ENCODE data around the gene SUMF1.

The SUMF1 gene

DNA sequence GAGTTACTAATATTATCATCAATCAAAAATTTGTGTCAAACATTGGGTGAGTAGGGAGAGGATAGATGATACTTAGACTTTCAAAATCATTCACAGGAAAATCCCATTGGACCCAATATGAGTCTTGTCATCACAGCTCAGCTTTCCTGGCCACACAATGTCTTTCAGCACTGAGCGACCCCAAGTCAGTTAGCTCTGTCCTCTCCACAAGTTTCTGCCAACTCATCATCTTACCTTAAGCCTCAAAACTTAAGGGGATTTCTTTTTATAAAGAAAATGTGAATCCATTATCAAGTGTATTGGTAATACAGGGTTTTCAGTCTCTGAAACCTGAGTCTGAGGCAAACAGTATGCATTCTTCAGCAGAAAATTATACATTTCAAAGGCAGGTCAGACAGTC lies 55.8 kb downstream of the SUMF1 start:
- DNase-seq = no peak

GRCh38 chr3:4410606-4411005 lies 56.5 kb downstream of the SUMF1 start:
- DNase-seq = no peak

DNA sequence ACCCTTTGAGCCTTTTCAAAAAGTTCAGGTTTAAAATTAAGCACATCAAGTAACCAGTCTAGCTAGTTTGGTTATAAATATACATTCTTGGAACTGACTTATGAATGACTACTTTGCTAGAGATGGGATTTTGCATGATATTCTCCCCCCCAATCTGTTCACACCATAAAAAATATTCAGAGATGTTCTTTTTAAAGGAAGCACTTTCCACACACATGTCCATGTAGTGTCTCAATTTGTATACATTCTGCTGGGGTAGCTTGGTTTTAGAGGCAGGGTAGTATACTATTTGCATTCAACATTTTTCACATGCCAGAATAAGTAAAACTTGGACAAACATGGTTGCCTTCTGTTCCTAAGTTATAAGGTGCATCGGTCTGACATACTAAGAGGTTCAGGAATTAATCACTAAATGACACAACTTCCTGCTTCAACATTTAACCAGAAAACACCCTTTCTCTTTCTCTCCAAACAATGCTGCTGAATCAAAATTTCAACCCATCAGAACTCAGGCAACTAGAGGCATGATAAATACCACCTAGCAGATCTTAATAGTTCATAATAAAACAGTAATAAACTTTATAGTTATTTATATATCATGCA lies 57.0 kb downstream of the SUMF1 start:
- DNase-seq = no peak

DNA sequence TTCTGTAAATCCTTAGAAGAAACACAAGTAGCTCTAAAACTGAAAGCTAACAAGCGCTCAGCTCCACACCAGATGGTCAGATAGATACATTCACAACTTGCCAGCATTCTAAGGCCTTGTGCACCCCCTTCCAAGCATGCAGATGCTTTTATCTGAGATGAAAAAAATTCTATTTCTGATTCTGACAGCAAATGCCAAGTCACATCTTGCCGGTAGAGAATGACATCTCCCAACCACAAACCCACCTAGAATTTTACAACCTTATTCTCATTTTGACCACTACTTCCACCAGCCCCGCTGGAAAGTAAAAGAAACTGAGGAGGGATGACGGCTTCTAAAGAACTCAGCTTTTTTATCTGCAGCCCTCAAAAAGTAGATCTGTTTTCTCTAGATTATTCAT lies 57.7 kb downstream of the SUMF1 start:
- DNase-seq = no peak

GRCh38 chr3:4408958-4409357 lies 58.1 kb downstream of the SUMF1 start:
- DNase-seq = no peak

GRCh38 chr3:4407941-4408340 lies 59.1 kb downstream of the SUMF1 start:
- DNase-seq = no peak

DNA sequence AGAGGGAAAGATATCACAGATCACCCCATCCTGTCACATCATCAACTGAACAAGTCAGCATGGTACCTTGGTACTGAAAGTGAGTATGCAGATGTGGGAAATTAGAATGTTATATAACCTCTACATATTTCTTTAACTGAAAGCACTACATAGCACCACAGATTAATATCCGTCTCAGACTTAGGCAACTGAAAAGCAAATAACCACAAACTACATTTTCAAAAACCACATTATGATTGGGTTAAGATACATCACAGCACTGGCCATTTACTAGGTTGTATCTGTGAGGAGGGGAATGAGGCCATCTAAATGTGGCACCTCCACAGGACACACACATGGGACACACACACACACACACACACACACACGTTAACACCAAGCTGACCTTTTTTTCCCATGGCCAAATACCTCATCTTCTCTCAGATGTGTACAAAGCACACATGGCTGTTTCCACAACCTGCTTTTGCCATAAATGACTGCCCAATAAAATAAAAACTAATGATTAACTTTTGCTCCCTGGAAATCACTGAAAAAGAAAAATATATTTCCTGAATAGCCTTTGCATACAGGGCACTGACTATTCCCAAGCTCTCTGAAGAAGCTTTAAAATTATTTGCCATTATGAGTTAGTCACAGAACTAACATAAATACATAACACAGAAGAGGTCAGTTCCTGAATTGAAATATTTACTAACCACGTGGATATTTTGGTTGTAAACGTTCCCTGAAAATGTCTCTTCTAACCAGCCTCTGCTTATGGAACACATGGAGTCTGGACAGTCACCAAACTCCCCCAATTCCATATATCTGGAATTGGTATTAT lies 60.1 kb downstream of the SUMF1 start:
- DNase-seq = no peak

DNA sequence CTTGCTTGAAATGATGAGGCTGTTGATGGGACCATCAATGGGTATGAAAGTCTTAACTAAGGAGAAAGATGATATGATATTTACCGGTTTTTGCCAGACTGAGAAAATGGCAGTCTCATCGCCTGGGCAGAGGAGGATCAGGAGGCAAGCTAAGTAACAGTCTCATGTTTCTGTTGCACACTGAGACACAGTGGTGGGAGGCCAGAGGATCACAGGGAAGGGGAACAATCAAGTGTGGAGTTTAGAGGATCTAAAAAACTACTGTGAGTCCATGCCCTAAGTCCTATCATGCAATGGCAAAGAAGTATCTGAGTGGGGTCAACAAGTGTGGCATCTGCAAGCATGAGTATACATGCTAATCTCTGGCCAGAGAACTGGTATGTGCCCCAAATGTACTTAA lies 62.2 kb downstream of the SUMF1 start:
- no peak for DNase-seq

DNA sequence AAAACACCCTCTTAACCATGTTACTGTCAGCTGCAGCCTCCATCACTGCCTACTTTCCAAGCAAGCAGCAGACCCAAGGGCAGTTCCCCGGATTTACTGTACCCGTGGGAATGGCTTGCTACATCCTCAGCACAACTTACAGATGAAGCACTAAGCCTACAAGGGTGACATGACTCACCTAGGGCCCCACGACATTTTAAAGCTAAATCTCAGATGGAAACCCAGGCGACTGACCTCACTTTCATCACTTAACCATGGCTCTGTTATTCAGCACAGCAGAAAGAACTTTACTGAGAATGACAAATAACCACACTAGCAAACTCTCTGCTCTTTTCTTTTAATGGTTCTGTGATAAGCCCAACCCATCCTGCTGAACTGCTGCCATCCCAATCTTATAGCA lies 65.6 kb downstream of the SUMF1 start:
- no peak for DNase-seq

DNA sequence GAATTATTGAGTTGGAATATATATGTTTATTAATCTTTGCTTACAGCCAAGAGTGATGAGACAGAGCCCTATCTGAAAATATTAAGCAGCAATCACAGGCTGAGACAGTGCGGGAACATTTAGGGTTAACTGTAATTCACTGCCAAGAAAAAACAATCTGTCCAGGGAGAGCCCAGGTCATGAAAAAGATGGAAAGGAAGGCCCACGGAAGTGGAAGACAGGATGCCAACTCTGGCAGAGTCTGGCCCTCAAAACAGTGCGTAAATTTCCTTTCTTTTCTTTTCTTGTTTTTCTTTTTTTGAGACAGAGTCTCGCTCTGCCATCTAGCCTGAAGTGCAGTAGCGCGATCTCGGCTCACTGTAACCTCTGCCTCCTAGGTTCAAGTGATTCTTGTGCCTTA lies 67.6 kb downstream of the SUMF1 start:
- DNase-seq = no peak

DNA sequence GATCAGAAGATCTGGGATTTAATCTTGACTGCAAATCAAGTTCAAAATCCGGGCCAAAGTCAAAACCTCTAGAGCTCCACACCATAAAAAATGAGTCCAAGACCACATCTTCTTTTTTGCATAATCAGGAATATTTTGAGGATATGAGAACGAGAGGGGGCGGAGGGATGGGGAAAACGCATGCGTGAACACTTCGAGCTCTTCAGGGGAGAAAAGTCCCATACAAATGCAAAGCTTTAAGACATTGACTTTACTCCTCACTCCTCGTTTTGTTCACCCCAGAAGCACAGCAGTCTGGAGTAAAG lies 68.2 kb downstream of the SUMF1 start:
- peak; percentile 32 for DNase-seq

DNA sequence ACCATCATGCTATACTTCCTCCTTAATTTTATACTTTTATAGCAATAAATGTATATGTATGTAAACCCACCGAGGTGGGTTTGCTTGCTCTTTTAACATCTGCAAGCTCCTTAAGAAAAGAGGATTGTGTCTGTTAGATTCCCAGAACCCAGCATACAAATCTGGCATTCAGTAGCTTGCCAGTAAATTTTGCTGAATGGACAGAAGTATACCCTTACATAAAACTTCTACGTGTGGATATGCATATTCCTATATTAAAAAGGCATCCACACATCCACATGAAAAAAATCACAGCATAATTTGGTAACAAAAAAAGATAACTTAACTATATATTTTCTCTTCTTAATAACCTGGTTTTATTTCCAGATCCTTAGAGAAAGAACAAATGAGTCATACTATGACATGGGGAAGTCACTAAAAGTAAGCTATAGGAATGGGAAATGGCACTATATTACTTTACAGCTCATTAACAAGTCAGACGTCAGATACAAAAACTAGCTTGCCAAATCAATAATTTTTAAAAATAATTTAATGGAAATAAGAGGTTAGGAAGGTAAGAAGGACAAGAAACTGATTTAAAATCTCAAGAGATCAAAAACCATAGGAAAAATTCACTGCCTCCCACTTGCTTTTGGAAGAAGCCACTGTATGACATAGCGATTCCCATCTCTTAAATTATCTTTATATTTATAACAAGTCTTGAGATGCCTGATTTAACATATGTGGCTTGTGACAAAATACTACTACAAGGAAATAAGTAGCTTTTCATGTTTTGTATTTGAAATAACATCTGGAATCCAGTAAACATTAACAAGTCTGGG lies 68.7 kb downstream of the SUMF1 start:
- DNase-seq = no peak

DNA sequence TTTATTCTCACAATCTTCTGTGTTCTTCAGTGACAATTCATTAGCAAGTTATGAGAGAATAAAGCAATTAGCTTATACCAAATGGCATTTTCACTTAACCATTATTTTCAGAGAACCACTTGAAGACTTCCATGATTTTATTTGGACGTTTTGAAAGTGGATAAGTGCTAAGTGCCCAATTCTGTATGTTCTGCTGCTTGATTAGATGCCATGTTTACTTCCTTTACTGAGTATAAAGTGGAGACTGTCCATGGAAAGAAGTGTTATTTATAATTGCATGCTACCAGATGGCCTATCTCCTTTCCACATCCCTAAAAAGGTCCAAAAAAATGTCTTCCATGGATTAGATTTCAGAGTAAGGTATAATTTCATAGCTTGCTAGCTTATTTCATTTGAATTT lies 69.6 kb downstream of the SUMF1 start:
- DNase-seq = no peak

DNA sequence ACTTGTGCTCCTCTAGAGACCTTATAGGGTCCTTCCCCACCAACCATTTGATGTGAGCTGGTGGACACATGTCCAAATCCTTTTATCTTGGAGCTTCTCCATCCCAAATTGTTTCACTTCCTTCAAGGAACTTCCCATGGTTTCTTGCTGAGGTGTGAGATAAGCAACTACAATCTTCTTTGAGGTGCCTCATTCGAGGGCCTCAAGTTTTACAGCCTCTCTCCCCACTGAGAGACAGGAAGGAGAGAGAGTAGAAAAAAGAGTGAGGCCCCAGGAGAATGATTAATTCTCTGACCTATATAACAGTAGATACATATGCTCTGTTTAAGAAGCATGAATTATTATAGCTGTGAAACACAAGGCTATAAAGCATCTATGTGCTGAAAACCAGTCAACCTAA lies 70.5 kb downstream of the SUMF1 start:
- no peak for DNase-seq

DNA sequence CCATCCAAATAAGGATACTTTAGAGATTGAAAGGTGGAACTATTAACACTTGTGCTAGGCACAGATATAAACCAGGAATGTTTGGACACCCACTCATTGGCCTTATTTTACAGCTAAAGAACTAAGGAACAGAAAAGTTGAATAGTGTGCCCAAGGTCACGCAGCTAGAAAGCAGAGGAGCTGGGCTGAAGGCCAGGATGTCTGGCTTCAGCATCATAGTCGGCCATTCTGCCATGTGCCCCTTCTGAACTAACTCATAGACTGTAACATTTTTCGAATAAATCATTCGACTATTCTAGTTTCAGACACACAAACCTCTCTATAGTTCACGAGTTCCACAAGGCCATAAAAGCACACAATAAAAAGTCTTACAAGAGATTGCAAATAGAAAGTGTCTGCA lies 71.1 kb downstream of the SUMF1 start:
- DNase-seq = no peak

- DNase-seq = no peak
Measured at GRCh38 chr3:4395448-4395847, 71.6 kb downstream of the SUMF1 start.

GRCh38 chr3:4394567-4394966 lies 72.5 kb downstream of the SUMF1 start:
- DNase-seq = no peak

- DNase-seq = no peak
Measured at GRCh38 chr3:4394048-4394447, 73.0 kb downstream of the SUMF1 start.

DNA sequence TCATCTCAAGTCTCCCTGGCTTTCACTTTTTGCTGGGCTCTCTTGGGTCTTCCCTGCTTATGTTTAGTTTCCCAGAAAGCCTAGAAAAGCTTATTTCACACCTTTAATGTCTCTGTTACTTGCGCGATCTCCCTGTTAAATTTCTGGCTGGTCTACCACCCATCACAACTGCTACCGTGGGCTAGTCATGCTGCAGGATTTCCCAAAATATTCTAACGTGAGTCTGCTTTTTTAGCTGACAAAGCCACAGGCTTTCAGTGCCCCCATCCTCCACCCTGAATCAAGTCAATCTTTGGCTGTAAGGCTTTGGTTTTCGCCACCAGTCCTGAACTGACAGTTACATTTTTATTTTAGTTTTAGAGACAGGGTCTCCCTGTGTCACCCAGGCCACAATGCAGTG lies 74.1 kb downstream of the SUMF1 start:
- DNase-seq = no peak

- no peak for DNase-seq
Measured at GRCh38 chr3:4387210-4388204, 79.6 kb downstream of the SUMF1 start.

DNA sequence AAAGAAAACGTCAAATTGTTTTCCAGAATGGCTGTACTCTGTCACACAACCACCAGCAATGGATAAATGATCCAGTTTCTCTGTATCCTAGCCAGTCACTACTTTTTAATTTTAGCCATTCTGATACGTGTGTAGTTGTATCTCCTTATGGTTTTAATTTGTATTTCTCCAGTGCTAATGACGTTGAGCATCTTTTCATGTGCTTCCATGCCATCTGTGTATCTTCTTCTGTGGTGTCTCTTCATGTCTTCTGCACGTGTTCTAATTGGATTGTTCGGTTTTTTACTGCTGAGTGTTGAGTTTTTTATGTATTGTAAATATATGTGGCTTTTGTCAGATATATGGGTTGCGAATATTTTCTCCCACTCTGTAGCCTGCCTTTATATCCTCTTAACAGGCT lies 81.9 kb downstream of the SUMF1 start:
- no peak for DNase-seq

DNA sequence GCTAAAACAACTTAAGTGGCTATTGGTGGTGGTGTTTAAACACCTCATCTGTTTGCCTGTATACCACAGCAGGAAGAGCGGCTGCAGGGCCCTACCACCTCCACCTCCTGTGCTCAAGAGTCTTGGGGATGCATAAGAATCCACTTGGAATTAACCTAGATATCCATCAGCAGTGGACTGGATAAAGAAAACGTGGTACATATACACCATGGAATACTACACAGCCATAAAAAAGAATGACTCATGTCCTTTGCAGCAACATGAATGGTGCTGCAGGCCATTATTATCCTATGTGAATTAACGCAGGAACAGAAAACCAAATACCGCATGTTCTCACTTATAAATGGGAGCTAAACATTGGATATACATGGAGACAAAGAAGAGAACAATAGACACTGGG lies 87.1 kb downstream of the SUMF1 start:
- no peak for DNase-seq

DNA sequence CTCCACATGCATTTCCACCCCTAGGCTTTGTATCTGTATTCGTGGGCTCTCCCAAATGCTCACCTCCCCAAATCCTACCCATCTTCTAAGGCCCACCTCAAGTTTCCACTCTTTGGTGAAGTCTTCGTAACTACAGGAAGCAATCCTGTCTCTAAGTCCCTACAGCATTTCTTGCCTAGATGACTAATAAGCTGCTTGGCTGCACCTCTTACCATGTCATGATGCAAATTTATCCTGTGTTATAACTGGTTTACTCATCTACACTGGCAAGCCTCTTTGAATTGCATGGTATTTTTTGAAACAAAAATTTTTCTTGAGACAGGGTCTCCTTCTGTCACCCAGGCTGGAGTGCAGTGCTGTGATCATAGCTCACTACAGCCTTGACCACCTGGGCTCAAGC lies 90.6 kb downstream of the SUMF1 start:
- no peak for DNase-seq

Measured in femur (tissue), 1 donor.